ENCODE measurements around the gene KRT17.
"Not testable (repeated sequence)": the region's sequence is repeated elsewhere in the genome, so short reads cannot be mapped to it uniquely, and the experiment has no call there.

Gene KRT17

GRCh38 chr17:41617136-41617535 is 7.2 kb downstream of the KRT17 start:
- TF ChIP-seq CTCF (IDR thresholded peaks at IDR 0.05; ENCODE audit: low read depth, low read length), result no peak
- no peaks in the 10 kb centered on the region for H3K27me3 ChIP-seq (ENCODE audit: insufficient read depth, low read depth, severe bottlenecking)
- H3K9me3 ChIP-seq (ENCODE audit: severe bottlenecking), result no peaks in the 10 kb centered on the region
- no peak for DNase-seq
- H3K27ac ChIP-seq, result no peak overlapping the region
- H3K4me3 ChIP-seq (ENCODE audit: low read depth, low read length), result no peak overlapping the region
- no peaks in the 10 kb centered on the region for H3K36me3 ChIP-seq

GRCh38 chr17:41616486-41616885 is 7.9 kb downstream of the KRT17 start:
- not testable (repeated sequence) for H3K27ac ChIP-seq; H3K9me3 ChIP-seq (ENCODE audit: severe bottlenecking); H3K4me3 ChIP-seq (ENCODE audit: low read depth, low read length); H3K36me3 ChIP-seq; DNase-seq; H3K27me3 ChIP-seq (ENCODE audit: insufficient read depth, low read depth, severe bottlenecking)

GRCh38 chr17:41615454-41615853 is 8.9 kb downstream of the KRT17 start:
- Histone ChIP-seq H3K36me3 (no peaks in the 10 kb centered on the region), H3K27me3 (ENCODE audit: insufficient read depth, low read depth, severe bottlenecking) (no peaks in the 10 kb centered on the region), H3K9me3 (ENCODE audit: severe bottlenecking) (no peaks in the 10 kb centered on the region), H3K4me3 (ENCODE audit: low read depth, low read length) (no peak overlapping the region), H3K27ac (no peak overlapping the region)
- no peak for TF ChIP-seq CTCF (IDR thresholded peaks at IDR 0.05; ENCODE audit: low read depth, low read length)
- no peak for DNase-seq

- peak; percentile 9 for DNase-seq
- not testable (repeated sequence) for H3K27me3 ChIP-seq (ENCODE audit: insufficient read depth, low read depth, severe bottlenecking); H3K36me3 ChIP-seq; H3K27ac ChIP-seq; H3K9me3 ChIP-seq (ENCODE audit: severe bottlenecking); H3K4me3 ChIP-seq (ENCODE audit: low read depth, low read length)
Observed at GRCh38 chr17:41614767-41615166, 9.6 kb downstream of the KRT17 start.

- no peaks in the 10 kb centered on the region for H3K27me3 ChIP-seq (ENCODE audit: insufficient read depth, low read depth, severe bottlenecking)
- H3K36me3 ChIP-seq, result no peaks in the 10 kb centered on the region
- no peak overlapping the region for H3K27ac ChIP-seq
- no peak for TF ChIP-seq CTCF (IDR thresholded peaks at IDR 0.05; ENCODE audit: low read depth, low read length)
- no peaks in the 10 kb centered on the region for H3K9me3 ChIP-seq (ENCODE audit: severe bottlenecking)
- no peak for DNase-seq
- H3K4me3 ChIP-seq (ENCODE audit: low read depth, low read length), result no peak overlapping the region
Observed at GRCh38 chr17:41614098-41614497, 10.3 kb downstream of the KRT17 start.

GRCh38 chr17:41613277-41614082 is 10.9 kb downstream of the KRT17 start:
- no peak for TF ChIP-seq CTCF (IDR thresholded peaks at IDR 0.05; ENCODE audit: low read depth, low read length)
- Histone ChIP-seq H3K9me3 (ENCODE audit: severe bottlenecking) (no peaks in the 10 kb centered on the region), H3K4me3 (ENCODE audit: low read depth, low read length) (no peak overlapping the region), H3K27ac (no peak overlapping the region), H3K27me3 (ENCODE audit: insufficient read depth, low read depth, severe bottlenecking) (no peaks in the 10 kb centered on the region), H3K36me3 (no peaks in the 10 kb centered on the region)
- DNase-seq, result no peak

- H3K4me3 ChIP-seq (ENCODE audit: low read depth, low read length); H3K36me3 ChIP-seq; H3K9me3 ChIP-seq (ENCODE audit: severe bottlenecking); DNase-seq; H3K27ac ChIP-seq; H3K27me3 ChIP-seq (ENCODE audit: insufficient read depth, low read depth, severe bottlenecking): not testable (repeated sequence)
Observed at GRCh38 chr17:41612376-41613160, 11.8 kb downstream of the KRT17 start, which contains the start of gene KRT16. Gene KRT16 (minus strand): TSS chr17:41612767. CDS start chr17:41612688, 79 bp downstream.

All from WERI-Rb-1 (cell line).